HG02884 (cell line): ENCODE measurements around the gene OR13C8.

Experiments used
- ATAC-seq: cut with Tn5 transposase; IDR thresholded peaks from one replicate; pipeline ENCODE4 v1.9.1; 2021; ENCODE audit warnings: mild to moderate bottlenecking, moderate library complexity; ENCODE audit not compliant: unreplicated experiment

Gene OR13C8

DNA sequence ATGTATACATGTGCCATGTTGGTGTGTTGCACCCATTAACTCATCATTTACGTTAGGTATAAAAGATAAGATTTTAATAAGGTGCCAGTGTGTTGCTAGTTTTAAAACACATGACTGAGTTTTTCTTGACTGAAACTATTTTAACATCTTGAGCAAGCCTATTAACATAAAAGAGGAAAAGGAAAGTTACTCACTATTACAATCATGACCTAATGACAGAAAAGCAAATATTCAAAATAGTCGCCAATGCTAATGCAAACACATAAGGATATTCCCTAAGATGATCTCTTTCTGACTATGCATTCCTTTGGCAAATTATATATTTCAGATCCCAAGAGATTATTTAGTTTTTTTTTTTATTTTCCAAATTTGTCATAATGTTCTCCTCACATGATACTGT is 42.2 kb downstream of the OR13C8 start:
- ATAC-seq: no peak

DNA sequence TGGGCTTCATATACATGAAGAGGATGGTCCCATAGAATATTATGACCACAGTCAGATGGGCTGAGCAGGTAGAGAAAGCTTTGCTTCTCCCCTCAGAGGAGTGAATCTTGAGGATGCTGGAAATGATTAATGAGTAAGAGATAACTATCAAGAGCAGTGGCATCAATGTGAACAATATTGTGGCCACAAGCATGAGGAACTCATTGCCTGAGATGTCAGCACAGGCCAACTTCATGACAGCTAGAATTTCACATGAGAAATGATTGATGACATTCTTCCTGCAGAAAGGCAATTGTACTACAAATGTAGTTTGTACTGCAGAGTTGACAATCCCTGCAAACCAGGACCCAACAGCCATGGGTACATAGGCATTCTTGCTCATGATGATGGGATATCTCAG is 48.5 kb downstream of the OR13C8 start:
- no peak for ATAC-seq

DNA sequence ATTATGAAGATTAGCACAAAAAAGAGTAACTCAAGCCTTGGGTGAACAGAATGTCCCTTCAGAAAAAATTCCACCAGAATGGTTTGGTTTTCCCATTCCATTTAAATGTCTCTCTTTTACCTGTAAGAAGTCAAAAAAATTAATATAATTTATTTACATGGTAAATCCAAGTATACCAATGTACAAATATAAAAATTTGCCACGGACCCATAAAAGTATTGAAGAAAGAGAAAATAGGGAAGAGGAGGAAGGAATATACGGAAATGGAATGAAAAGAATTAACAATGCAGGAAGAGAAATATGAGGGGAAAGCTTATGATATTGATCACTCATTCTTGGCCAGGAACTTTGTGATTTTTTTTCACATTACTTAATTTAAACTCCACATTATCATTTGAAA is 49.1 kb downstream of the OR13C8 start, which contains the start of gene OR13C9:
Gene OR13C9, minus strand, starts transcription at position 101 of the 400 bp plus-strand sequence. Its CDS starts 0 bp downstream, at position 101.
- no peak for ATAC-seq
